WERI-Rb-1 (cell line): ENCODE measurements around the gene SHISA7.

Experiments used
- DNase-seq: peaks from one replicate; pipeline ENCODE4 v3.0.0-alpha.2; 2020
- H3K27ac ChIP-seq: fragments of 250-450 bp; sonication (Bioruptor Pico); 2 replicates; pipeline ENCODE4 v1.5.1; 2020; ENCODE audit warnings: mild to moderate bottlenecking, moderate library complexity
- H3K27me3 ChIP-seq: fragments of 250-450 bp; sonication (Bioruptor Pico); 2 replicates; pipeline ENCODE4 v1.5.1; 2021; ENCODE audit warnings: mild to moderate bottlenecking, low read depth, moderate library complexity; ENCODE audit not compliant: insufficient read depth, severe bottlenecking
- H3K36me3 ChIP-seq: fragments of 250-450 bp; sonication (Bioruptor Pico); 2 replicates; pipeline ENCODE4 v1.5.1; 2020; ENCODE audit warnings: mild to moderate bottlenecking, moderate library complexity
- H3K4me3 ChIP-seq: 2 replicates; pipeline ENCODE4 v1.5.1; 2011; ENCODE audit warnings: low read depth, mild to moderate bottlenecking, control low read depth, low read length
- H3K9me3 ChIP-seq: fragments of 250-450 bp; sonication (Bioruptor Pico); 2 replicates; pipeline ENCODE4 v1.5.1; 2021; ENCODE audit warnings: mild to moderate bottlenecking, moderate library complexity; ENCODE audit not compliant: severe bottlenecking
- CTCF ChIP-seq: IDR thresholded peaks from 2 replicates; pipeline ENCODE4 v1.5.1; 2011; ENCODE audit warnings: low read depth, mild to moderate bottlenecking, control low read depth, inconsistent platforms, low read length

Gene SHISA7

GRCh38 chr19:55443045-55443823 is at the start of gene SHISA7:
TSS of gene SHISA7 (minus strand) at chr19:55443300. CDS start at chr19:55442863, 437 bp downstream.
- H3K4me3 ChIP-seq, result peak within 1 kb of the TSS; percentile 38
- H3K27ac ChIP-seq, result no peak within 1 kb of the TSS
- no peaks in the 10 kb centered on the region for H3K9me3 ChIP-seq
- peaks cover 12% of the 10 kb centered on the region for H3K27me3 ChIP-seq
- no peaks in the 10 kb centered on the region for H3K36me3 ChIP-seq
- peak; percentile 54 for DNase-seq
- no peak for TF ChIP-seq CTCF

GRCh38 chr19:55492362-55492944 is 49.4 kb upstream of the SHISA7 start:
- TF ChIP-seq CTCF, result no peak
- Histone ChIP-seq H3K9me3 (no peaks in the 10 kb centered on the region), H3K36me3 (no peaks in the 10 kb centered on the region), H3K4me3 (no peak overlapping the region), H3K27ac (no peak overlapping the region), H3K27me3 (no peaks in the 10 kb centered on the region)
- DNase-seq, result no peak

GRCh38 chr19:55491546-55492360 is 48.7 kb upstream of the SHISA7 start:
- no peaks in the 10 kb centered on the region for H3K27me3 ChIP-seq
- H3K9me3 ChIP-seq, result no peaks in the 10 kb centered on the region
- H3K4me3 ChIP-seq, result no peak overlapping the region
- no peak for DNase-seq
- no peak for TF ChIP-seq CTCF
- no peak overlapping the region for H3K27ac ChIP-seq
- no peaks in the 10 kb centered on the region for H3K36me3 ChIP-seq

- Histone ChIP-seq H3K27me3 (no peaks in the 10 kb centered on the region), H3K36me3 (peaks cover 4% of the 10 kb centered on the region), H3K9me3 (no peaks in the 10 kb centered on the region), H3K27ac (0 out of 2 replicates have a peak overlapping the region, but pooled peaks have one; percentile 6), H3K4me3 (no peak overlapping the region)
- DNase-seq, result no peak
- TF ChIP-seq CTCF, result no peak
Observed at GRCh38 chr19:55490478-55491432, 47.7 kb upstream of the SHISA7 start.
